ENCODE data around the gene IL17RD.

DNA sequence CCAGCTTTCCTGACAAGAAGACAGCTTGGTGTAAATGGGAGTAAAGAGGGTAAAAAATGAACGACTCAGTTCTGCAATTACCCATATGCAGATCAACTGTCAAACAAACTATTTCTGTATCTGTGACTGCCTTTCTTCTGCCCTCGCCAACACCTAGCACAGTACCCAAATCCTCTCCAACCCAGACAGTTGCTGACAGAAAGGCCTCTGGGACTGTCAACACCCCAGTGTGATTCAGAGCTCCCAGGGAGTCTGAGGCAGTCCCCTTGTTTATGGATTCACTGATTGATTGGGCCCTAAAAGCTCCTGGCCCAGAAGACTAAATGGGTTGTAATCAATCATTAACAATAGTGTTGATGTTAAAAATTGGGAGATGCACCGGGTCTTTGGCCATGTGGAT is 20.2 kb downstream of the IL17RD start:
- TF ChIP-seq, protein P1, sequence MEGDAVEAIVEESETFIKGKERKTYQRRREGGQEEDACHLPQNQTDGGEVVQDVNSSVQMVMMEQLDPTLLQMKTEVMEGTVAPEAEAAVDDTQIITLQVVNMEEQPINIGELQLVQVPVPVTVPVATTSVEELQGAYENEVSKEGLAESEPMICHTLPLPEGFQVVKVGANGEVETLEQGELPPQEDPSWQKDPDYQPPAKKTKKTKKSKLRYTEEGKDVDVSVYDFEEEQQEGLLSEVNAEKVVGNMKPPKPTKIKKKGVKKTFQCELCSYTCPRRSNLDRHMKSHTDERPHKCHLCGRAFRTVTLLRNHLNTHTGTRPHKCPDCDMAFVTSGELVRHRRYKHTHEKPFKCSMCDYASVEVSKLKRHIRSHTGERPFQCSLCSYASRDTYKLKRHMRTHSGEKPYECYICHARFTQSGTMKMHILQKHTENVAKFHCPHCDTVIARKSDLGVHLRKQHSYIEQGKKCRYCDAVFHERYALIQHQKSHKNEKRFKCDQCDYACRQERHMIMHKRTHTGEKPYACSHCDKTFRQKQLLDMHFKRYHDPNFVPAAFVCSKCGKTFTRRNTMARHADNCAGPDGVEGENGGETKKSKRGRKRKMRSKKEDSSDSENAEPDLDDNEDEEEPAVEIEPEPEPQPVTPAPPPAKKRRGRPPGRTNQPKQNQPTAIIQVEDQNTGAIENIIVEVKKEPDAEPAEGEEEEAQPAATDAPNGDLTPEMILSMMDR (conservative IDR thresholded peaks at IDR 0.05): no peak
- no peak for TF ChIP-seq EZH2 (IDR thresholded peaks at IDR 0.05; ENCODE audit: low read depth)
